ENCODE data around the gene ZBTB20. TPM values are rescaled to one million over a fixed set of nuclear protein-coding genes. Genes with fewer than 3 reads are reported as not detected.
"Not testable (repeated sequence)": the region's sequence is repeated elsewhere in the genome, so short reads cannot be mapped to it uniquely, and the experiment has no call there.

The ZBTB20 gene
- total RNA-seq, 2 experiments from 2014 or later = 5.2 to 6.4 TPM

DNA sequence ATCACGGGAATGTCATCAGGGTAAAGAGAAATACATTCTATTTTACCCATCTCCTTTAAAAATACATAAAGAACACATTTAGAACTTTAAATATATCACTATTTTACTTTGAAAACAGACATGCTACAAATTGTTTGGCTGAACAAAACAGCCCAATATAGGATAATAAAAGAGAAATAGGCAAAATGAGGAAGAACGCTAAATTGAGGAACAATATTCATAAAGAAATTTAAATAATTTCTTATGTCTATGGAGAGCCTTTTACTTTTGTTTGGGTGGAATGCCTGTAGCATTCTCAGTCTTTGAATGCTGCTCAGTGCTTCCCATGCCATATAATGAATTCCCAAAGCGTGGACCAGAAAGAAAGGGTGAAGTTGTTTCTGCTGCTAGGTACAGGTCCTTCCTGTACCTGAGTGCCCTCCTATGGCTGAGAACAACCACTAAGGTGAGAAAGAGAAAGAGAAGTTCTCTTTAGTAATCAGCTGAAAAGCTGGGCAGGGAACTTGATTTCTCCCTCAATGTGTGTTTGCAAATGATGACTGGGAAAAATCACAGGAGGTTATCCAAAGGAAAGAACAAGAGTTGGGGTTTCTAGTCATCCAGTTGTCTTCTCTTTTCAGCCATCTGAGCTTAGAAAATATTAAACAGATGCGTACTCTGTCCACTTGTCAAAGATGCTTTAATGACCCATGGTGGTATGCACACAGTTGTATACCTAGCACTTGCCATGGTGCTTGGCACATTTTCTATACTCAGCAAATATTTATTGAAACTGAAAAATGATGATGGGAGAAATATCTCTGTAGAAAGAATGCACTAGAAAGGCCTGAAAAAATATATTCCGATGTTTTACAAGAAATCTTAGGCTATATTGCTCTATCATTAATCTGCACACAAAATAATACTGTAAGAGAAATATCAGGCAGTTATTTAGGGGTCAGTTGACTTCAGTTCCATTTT is 448.7 kb downstream of the ZBTB20 start:
- no peak overlapping the region for H3K4me3 Mint-ChIP-seq
- no peak for DNase-seq
- no peak for ATAC-seq
- H3K36me3 Mint-ChIP-seq (ENCODE audit: low read depth) = peaks cover 2% of the 10 kb centered on the region
- H3K27ac Mint-ChIP-seq = no peak overlapping the region
- H3K27me3 Mint-ChIP-seq = no peaks in the 10 kb centered on the region
- intact Hi-C loops (cut with DNase I, micrococcal nuclease) = no loop called here
- ChIA-PET POLR2A (no interaction called here), CTCF (no interaction called here)
- H3K4me1 Mint-ChIP-seq = no peaks in the 10 kb centered on the region
- H3K9me3 Mint-ChIP-seq (ENCODE audit: low read depth) = no peaks in the 10 kb centered on the region

DNA sequence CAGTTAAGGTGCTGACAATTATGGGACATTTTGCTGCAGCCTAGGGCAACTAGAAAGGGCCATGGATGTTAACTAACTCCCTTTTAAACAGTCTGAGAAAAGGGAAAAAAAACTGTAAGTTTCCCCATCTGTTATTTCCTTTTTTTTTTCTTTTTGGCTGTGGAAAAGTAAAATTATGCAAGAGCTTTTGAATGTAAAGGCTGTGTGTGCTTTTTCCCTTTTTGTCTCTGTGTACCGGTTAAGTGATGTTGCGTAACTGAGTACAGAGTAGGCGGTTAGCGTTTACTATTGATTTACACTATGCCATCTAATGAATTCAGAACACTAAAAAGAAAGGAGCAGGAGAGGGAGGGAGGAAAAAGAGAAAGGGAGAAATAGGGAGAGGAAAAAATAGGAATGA is 449.7 kb downstream of the ZBTB20 start:
- ChIA-PET CTCF (no interaction called here), POLR2A (no interaction called here)
- no peak for DNase-seq
- no peak for ATAC-seq
- no peak overlapping the region for H3K4me3 Mint-ChIP-seq
- H3K27me3 Mint-ChIP-seq = no peaks in the 10 kb centered on the region
- intact Hi-C loops (cut with DNase I, micrococcal nuclease) = no loop called here
- no peaks in the 10 kb centered on the region for H3K36me3 Mint-ChIP-seq (ENCODE audit: low read depth)
- H3K4me1 Mint-ChIP-seq = peaks cover 2% of the 10 kb centered on the region
- H3K27ac Mint-ChIP-seq = no peak overlapping the region
- no peaks in the 10 kb centered on the region for H3K9me3 Mint-ChIP-seq (ENCODE audit: low read depth)

DNA sequence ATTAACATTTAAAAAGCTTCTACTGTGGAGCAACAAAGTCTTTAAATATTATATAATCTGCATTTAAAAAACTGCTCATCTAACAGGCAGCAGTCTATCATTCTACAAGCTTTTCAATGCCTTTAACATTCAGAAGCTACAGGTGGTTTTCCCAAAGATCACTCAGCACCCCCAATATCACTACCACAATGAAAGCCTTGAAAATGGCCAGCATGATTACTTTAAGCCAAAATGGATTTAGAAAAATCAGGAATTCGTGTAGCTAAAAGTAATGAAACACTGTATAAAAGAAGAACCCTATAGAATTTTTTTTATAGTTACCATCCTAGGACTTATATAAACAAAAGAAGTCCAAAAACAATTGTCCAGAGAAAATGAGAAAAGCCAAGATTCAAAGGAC is 452.8 kb downstream of the ZBTB20 start:
- no peak for DNase-seq
- no peak overlapping the region for H3K4me3 Mint-ChIP-seq
- H3K4me1 Mint-ChIP-seq = peaks cover 8% of the 10 kb centered on the region
- ChIA-PET CTCF (interaction anchor here (0.9 to 1.2 kb wide), 5 partner anchors 9 to 312 kb away, joined by 3 read pairs; no protein-coding TSS in a partner anchor), POLR2A (no interaction called here)
- no peak for ATAC-seq
- intact Hi-C loops (cut with DNase I, micrococcal nuclease) = no loop called here
- H3K9me3 Mint-ChIP-seq (ENCODE audit: low read depth) = no peaks in the 10 kb centered on the region
- no peak overlapping the region for H3K27ac Mint-ChIP-seq
- H3K27me3 Mint-ChIP-seq = no peaks in the 10 kb centered on the region
- H3K36me3 Mint-ChIP-seq (ENCODE audit: low read depth) = no peaks in the 10 kb centered on the region

DNA sequence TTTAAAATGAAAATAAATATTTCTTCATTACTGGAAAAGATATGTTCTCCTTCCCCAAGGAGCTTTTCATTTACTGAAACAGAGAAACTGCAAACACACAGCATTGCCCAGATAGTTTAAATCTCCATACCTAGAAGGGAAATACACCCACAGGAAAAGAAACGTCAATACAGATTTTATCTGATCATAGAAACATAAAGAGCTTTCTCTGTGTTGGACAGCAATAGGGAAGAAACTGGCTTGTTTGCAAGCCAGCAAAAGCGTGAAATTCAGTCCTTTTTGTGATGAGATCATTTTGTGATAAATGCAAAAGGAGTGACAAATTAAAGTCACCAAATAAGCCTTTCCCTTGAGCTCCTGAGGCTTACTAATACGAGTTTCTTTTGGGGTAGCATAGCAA is 455.2 kb downstream of the ZBTB20 start:
- no peak for DNase-seq
- H3K27ac Mint-ChIP-seq = no peak overlapping the region
- CTCF ChIA-PET = interaction anchor here (1.0 to 1.1 kb wide), 2 partner anchors 14 to 70 kb away, joined by 3 to 5 read pairs; no protein-coding TSS in a partner anchor
- no peak overlapping the region for H3K4me3 Mint-ChIP-seq
- no peaks in the 10 kb centered on the region for H3K9me3 Mint-ChIP-seq (ENCODE audit: low read depth)
- H3K27me3 Mint-ChIP-seq = no peaks in the 10 kb centered on the region
- peaks cover 13% of the 10 kb centered on the region for H3K4me1 Mint-ChIP-seq
- intact Hi-C loops (cut with DNase I, micrococcal nuclease) = no loop called here
- ATAC-seq = no peak
- POLR2A ChIA-PET = no interaction called here
- no peaks in the 10 kb centered on the region for H3K36me3 Mint-ChIP-seq (ENCODE audit: low read depth)

DNA sequence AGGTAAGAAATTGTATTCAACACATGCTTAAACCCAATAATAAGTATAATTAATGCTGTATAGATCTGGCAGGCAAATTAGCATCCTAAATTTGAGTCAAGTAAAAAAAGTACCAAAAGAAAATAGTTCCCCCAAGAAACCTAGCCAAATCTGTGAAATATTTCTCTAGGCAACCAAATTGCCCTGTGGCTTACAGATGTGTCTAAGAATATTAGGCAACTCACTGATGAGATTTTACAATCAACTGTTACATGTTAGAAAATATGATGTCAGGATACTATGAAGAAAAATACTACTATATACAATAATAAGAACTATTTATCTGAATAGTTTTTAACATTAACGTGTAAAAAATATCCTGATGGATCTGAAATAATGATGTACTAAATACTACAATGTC is 456.2 kb downstream of the ZBTB20 start:
- no peak for DNase-seq
- Mint-ChIP-seq H3K27ac (no peak overlapping the region), H3K4me3 (no peak overlapping the region), H3K36me3 (ENCODE audit: low read depth) (peaks cover 4% of the 10 kb centered on the region), H3K27me3 (no peaks in the 10 kb centered on the region), H3K4me1 (peaks cover 22% of the 10 kb centered on the region), H3K9me3 (ENCODE audit: low read depth) (no peaks in the 10 kb centered on the region)
- POLR2A ChIA-PET = no interaction called here
- intact Hi-C loops (cut with DNase I, micrococcal nuclease) = no loop called here
- CTCF ChIA-PET = interaction anchor here (1.1 kb wide), 1 partner anchor 71 kb away, joined by 5 read pairs; no protein-coding TSS in a partner anchor
- no peak for ATAC-seq

DNA sequence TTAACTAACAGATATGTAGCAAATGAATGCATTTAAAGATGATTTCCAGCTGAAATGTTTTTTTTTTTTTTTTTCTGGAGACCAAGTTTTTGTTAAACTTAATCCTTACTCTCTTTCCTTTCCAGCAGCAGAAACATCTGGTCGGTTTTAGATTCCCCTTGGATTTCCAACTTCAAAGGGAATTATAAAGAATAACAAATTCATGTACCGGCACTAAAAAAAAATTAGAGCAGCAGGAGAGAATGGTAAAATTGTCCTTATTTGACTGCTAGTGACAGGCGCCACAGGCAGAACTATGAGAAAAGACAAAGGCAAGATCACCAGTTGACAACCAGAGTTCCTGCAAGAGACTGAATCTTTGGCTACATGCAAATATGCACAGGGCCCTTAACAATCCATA is 459.9 kb downstream of the ZBTB20 start:
- ATAC-seq (no peak), DNase-seq (no peak)
- Mint-ChIP-seq H3K27ac (no peak overlapping the region), H3K4me3 (no peak overlapping the region), H3K36me3 (ENCODE audit: low read depth) (peaks cover 4% of the 10 kb centered on the region), H3K4me1 (peaks cover 18% of the 10 kb centered on the region), H3K27me3 (no peaks in the 10 kb centered on the region), H3K9me3 (ENCODE audit: low read depth) (no peaks in the 10 kb centered on the region)
- ChIA-PET CTCF (no interaction called here), POLR2A (no interaction called here)
- intact Hi-C loops (cut with DNase I, micrococcal nuclease) = no loop called here

DNA sequence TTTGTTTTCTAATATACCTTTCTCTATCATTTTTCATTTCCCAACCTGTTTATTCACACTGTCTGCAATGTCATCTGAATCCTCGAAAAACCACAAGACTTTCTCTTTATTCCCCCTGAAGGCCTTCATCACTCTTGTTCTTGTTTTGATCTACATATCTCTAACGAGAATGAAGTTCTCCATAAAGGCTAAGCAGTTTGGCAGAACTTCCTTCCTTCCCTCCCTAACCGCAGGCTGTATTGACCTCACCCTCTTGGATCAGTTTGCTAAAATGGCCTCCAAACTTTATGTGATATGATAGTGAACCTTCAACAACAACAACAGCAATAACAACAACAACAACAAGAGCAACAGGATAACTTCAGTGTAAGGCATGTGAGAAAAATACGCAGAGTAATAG is 460.5 kb downstream of the ZBTB20 start:
- H3K36me3 Mint-ChIP-seq (ENCODE audit: low read depth) = peaks cover 4% of the 10 kb centered on the region
- intact Hi-C loops (cut with DNase I, micrococcal nuclease) = no loop called here
- DNase-seq (no peak), ATAC-seq (no peak)
- no peak overlapping the region for H3K4me3 Mint-ChIP-seq
- no peaks in the 10 kb centered on the region for H3K27me3 Mint-ChIP-seq
- peak overlapping the region; percentile 7 for H3K27ac Mint-ChIP-seq
- peaks cover 13% of the 10 kb centered on the region for H3K4me1 Mint-ChIP-seq
- H3K9me3 Mint-ChIP-seq (ENCODE audit: low read depth) = no peaks in the 10 kb centered on the region
- ChIA-PET CTCF (no interaction called here), POLR2A (no interaction called here)

DNA sequence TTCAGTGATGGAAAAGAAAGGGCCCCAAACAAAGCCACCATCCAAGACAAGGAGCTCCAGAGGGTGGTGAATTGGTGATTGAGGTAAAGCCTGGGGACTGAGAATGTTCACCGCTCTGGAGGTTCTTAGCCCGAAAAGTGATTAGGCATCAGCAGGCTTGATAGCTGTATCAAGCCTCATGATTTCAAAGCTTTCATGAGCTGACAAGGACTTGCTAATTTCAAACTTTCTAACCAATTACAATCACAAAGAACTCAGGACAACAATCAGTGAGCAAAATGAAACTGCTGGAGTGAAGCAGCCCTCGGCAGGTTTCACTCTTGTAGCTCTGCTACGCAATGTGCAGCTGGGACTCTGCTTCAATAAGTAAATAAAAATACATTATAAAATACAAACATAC is 461.9 kb downstream of the ZBTB20 start:
- H3K27ac Mint-ChIP-seq = no peak overlapping the region
- no peak overlapping the region for H3K4me3 Mint-ChIP-seq
- H3K9me3 Mint-ChIP-seq (ENCODE audit: low read depth) = no peaks in the 10 kb centered on the region
- DNase-seq = no peak
- H3K4me1 Mint-ChIP-seq = peaks cover 13% of the 10 kb centered on the region
- no peaks in the 10 kb centered on the region for H3K27me3 Mint-ChIP-seq
- intact Hi-C loops (cut with DNase I, micrococcal nuclease) = no loop called here
- CTCF ChIA-PET = interaction anchor here (0.5 to 1.2 kb wide), 5 partner anchors 9 to 302 kb away, joined by 3 read pairs; no protein-coding TSS in a partner anchor
- H3K36me3 Mint-ChIP-seq (ENCODE audit: low read depth) = peaks cover 4% of the 10 kb centered on the region
- ATAC-seq = no peak
- POLR2A ChIA-PET = no interaction called here

DNA sequence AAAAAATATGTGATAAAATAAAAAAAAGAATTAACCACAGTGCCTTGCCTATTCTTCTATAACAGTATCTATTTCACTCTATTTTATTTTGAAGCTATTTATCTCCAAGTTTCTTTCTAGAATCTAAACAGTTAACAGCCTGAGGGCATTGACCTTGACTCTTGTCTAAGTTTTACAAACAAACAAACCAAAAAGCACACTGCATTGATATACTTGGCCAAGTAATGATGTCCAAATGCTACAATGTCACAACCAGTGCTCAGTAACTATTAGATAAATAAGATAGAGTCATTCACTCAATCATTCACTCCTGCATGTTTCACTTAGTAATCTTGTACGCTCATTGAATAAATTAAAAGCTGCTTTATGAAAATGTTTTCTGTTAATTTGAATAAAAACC is 466.8 kb downstream of the ZBTB20 start:
- intact Hi-C loops (cut with DNase I, micrococcal nuclease) = no loop called here
- Mint-ChIP-seq H3K27me3 (no peaks in the 10 kb centered on the region), H3K9me3 (ENCODE audit: low read depth) (peaks cover 2% of the 10 kb centered on the region), H3K36me3 (ENCODE audit: low read depth) (peaks cover 6% of the 10 kb centered on the region), H3K4me1 (no peaks in the 10 kb centered on the region), H3K4me3 (no peak overlapping the region), H3K27ac (no peak overlapping the region)
- ChIA-PET CTCF (no interaction called here), POLR2A (no interaction called here)
- DNase-seq = no peak
- no peak for ATAC-seq

DNA sequence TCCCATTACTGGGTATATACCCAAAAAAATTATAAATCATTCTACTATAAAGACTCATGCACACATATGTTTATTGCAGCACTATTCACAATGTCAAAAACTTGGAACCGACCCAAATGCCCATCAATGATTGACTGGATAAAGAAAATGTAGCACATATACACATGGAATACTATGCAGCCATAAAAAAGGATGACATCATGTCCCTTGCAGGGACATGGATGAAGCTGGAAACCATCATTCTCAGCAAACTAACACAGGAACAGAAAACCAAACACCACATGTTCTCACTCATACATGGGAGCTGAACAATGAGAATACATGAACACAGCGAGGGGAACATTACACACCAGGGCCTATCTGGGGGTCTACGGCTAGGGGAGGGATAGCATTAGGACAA is 467.3 kb downstream of the ZBTB20 start:
- H3K9me3 Mint-ChIP-seq (ENCODE audit: low read depth); H3K27me3 Mint-ChIP-seq; intact Hi-C loops (cut with DNase I, micrococcal nuclease); POLR2A ChIA-PET; H3K27ac Mint-ChIP-seq; H3K36me3 Mint-ChIP-seq (ENCODE audit: low read depth); CTCF ChIA-PET; DNase-seq; H3K4me3 Mint-ChIP-seq; ATAC-seq; H3K4me1 Mint-ChIP-seq: not testable (repeated sequence)

DNA sequence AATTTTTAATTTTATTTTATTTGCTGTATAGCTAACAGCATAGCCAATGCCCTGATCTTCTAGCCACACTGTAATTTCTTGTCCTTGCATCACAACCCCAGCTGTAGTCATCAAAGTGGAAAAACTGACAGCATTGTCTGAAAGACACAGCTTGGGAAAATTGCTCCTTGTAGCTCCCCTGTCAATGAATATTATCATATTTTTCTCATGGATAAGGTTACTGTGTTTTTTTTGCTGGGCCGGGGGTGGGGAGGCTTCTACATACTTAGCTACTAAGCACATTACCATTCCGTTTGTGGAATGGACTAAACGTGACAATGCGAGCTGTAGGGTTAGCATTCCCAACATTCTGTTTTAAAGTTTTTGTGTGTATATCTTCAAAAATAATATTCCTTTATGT is 472.0 kb downstream of the ZBTB20 start:
- Mint-ChIP-seq H3K9me3 (ENCODE audit: low read depth) (peaks cover 2% of the 10 kb centered on the region), H3K27ac (no peak overlapping the region), H3K36me3 (ENCODE audit: low read depth) (peaks cover 6% of the 10 kb centered on the region), H3K4me3 (no peak overlapping the region), H3K27me3 (no peaks in the 10 kb centered on the region), H3K4me1 (peaks cover 5% of the 10 kb centered on the region)
- POLR2A ChIA-PET = no interaction called here
- CTCF ChIA-PET = interaction anchor here (0.5 to 1.5 kb wide), 2 partner anchors 24 to 99 kb away, joined by 3 to 5 read pairs; no protein-coding TSS in a partner anchor
- ATAC-seq = no peak
- intact Hi-C loops (cut with DNase I, micrococcal nuclease) = no loop called here
- no peak for DNase-seq

DNA sequence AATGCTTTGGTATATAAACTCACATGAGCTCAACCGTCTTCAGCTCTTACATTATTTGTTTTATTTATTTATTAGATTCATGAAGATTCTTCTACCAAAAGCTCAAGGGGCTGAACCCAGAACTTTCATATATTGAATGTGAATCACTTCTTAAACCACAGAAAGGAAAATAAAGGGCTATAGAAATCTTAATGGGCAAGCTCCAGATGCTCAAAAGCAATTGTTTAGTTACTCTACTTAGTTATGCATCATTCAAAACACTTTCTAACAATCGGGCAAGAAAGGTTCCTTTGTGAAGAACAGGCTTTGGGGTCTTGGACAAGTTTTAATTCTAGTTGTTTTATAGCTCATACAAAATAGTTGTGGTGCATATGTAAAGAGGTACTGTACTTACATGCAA is 473.1 kb downstream of the ZBTB20 start:
- H3K36me3 Mint-ChIP-seq (ENCODE audit: low read depth) = no peaks in the 10 kb centered on the region
- no peaks in the 10 kb centered on the region for H3K9me3 Mint-ChIP-seq (ENCODE audit: low read depth)
- H3K27ac Mint-ChIP-seq = no peak overlapping the region
- DNase-seq = no peak
- no peaks in the 10 kb centered on the region for H3K27me3 Mint-ChIP-seq
- POLR2A ChIA-PET = no interaction called here
- CTCF ChIA-PET = interaction anchor here (1.5 kb wide), 1 partner anchor 23 kb away, joined by 5 read pairs; no protein-coding TSS in a partner anchor
- no peak for ATAC-seq
- H3K4me3 Mint-ChIP-seq = no peak overlapping the region
- peaks cover 5% of the 10 kb centered on the region for H3K4me1 Mint-ChIP-seq
- intact Hi-C loops (cut with DNase I, micrococcal nuclease) = no loop called here
